Right lobe of liver (tissue), 6 donors: ENCODE data around the gene STX11. TPM values are rescaled to one million over a fixed set of nuclear protein-coding genes. Genes with fewer than 3 reads are reported as not detected.

ENCODE experiments used
- ATAC-seq, 4 donors: fragments of 200-7000 bp; cut with Tn5 transposase; one replicate each; pipeline ENCODE4 v1.9.1; 2020; ENCODE audit warnings: mild to moderate bottlenecking in 4 of 4, moderate library complexity in 4 of 4
- DNase-seq, 3 donors: peaks; one replicate each; pipeline ENCODE4 v3.0.0-alpha.2; 2020
- H3K27ac ChIP-seq, 3 donors: fragments of 200-600 bp; one replicate each; pipeline ENCODE4 v1.8.0; 2022
- H3K27me3 ChIP-seq, 2 donors: fragments of 200-600 bp; one replicate each; pipeline ENCODE4 v1.8.0; 2022
- H3K36me3 ChIP-seq, 4 donors: fragments of 200-600 bp; sonication (generic) in 1 of 4; one replicate each; pipeline versions ENCODE4 v1.5.1 to v1.8.0; 2017 to 2022; ENCODE audit warnings: control low read depth in 1 of 4
- H3K4me1 ChIP-seq, 4 donors: fragments of 200-600 bp; sonication (generic) in 1 of 4; one replicate each; pipeline versions ENCODE4 v1.5.1 to v1.8.0; 2017 to 2022; ENCODE audit warnings: control low read depth in 1 of 4
- H3K4me3 ChIP-seq, 3 donors: fragments of 200-600 bp; one replicate each; pipeline ENCODE4 v1.8.0; 2022
- H3K9me3 ChIP-seq, 4 donors: fragments of 200-600 bp; sonication (generic) in 1 of 4; one replicate each; pipeline versions ENCODE4 v1.5.1 to v1.8.0; 2017 to 2022; ENCODE audit warnings: control low read depth in 1 of 4
- POLR2A ChIP-seq: fragments of 450-650 bp; IDR thresholded peaks from one replicate; pipeline ENCODE4 v1.6.1; 2017; ENCODE audit warnings: antibody characterized with exemption, mild to moderate bottlenecking
- WGBS: methylation state at CpG from one replicate; pipeline ENCODE4 v1.1.6; 2018; ENCODE audit warnings: low coverage, low lambda C conversion rate; ENCODE audit not compliant: insufficient coverage; ENCODE audit errors: missing lambda C conversion rate; 5-methylcytosine and 5-hydroxymethylcytosine counted together
- intact Hi-C, 2 donors: fragments of 100-400 bp; cut with DNase I; formaldehyde crosslinking; loops; one replicate each; pipeline versions ENCODE4 v1.11.2 to v1.14.1; 2022
- total RNA-seq, 6 experiments: library from RNA; depleted of rRNA in 2 of 6; stranded (reverse); fragments of >200 nt in 2 of 6; fragmentation: NEBNext Ultra II Directional in 3 of 6; extraction: Animal tissue kit (Norgen Biotek cat#: 25700) in 3 of 6; gene quantifications; one replicate each; pipeline versions ENCODE4 v1.1.0 to v1.2.4, GENCODE V29; 2016 to 2023
- TF ChIP-seq, protein P1 (sequence below), 4 donors: fragments of 200-600 bp in 3 of 4; fragments of 450-650 bp in 1 of 4; IDR thresholded peaks; one replicate each; pipeline versions ENCODE4 v1.5.1 to v1.8.0; 2016 to 2022; ENCODE audit warnings: antibody characterized with exemption in 4 of 4, mild to moderate bottlenecking in 2 of 4
- donor health status: DM: no; HTN: yes; CAD: no.
- donor health status: DM: no; HTN: no; CAD: no.
- donor health status: DM: no; HTN: no; CAD: no.
- donor health status: DM: no; HTN: yes; CAD: no.
- donor health status: DM: no; HTN: yes; CAD: no.

STX11 gene
- total RNA-seq, 6 experiments from 2014 or later, result 0.86 to 7.4 (median 4.1) TPM

DNA sequence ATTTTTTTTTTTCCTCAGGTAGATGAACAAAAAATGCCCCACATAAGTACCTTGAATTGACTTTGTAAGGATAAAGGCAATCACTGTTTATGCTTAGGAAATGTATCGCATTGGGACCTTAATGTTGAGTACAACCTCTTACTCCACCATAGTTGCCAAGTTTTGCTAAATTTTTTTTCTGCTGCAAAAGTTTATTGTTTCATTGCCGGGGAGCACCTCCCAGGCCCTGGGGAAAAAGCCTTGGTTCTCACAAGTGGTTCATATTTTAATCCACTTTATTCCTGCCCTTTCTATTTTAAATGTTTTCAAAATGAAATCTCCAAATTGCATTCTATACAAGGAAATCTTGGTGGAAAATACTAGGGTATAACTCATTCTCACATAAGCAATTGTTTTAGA, 82.5 kb downstream of the STX11 start:
- Histone ChIP-seq H3K27ac (no peak overlapping the region), H3K4me1 (no peaks in the 10 kb centered on the region), H3K4me3 (no peak overlapping the region), H3K27me3 (no peaks in the 10 kb centered on the region), H3K36me3 (no peaks in the 10 kb centered on the region), H3K9me3 (no peaks in the 10 kb centered on the region)
- ATAC-seq (no peak), DNase-seq (no peak)
- intact Hi-C loops, result loop anchor here in 1 of 2 donors (10.0 kb wide), 1 partner anchor 128 kb away; no protein-coding TSS in a partner anchor
- WGBS, result 74% methylated on average over 2 of the region's 2 CpGs
- TF ChIP-seq, protein P1, sequence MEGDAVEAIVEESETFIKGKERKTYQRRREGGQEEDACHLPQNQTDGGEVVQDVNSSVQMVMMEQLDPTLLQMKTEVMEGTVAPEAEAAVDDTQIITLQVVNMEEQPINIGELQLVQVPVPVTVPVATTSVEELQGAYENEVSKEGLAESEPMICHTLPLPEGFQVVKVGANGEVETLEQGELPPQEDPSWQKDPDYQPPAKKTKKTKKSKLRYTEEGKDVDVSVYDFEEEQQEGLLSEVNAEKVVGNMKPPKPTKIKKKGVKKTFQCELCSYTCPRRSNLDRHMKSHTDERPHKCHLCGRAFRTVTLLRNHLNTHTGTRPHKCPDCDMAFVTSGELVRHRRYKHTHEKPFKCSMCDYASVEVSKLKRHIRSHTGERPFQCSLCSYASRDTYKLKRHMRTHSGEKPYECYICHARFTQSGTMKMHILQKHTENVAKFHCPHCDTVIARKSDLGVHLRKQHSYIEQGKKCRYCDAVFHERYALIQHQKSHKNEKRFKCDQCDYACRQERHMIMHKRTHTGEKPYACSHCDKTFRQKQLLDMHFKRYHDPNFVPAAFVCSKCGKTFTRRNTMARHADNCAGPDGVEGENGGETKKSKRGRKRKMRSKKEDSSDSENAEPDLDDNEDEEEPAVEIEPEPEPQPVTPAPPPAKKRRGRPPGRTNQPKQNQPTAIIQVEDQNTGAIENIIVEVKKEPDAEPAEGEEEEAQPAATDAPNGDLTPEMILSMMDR (IDR thresholded peaks at IDR 0.05), result no peak
- TF ChIP-seq POLR2A, result no peak

DNA sequence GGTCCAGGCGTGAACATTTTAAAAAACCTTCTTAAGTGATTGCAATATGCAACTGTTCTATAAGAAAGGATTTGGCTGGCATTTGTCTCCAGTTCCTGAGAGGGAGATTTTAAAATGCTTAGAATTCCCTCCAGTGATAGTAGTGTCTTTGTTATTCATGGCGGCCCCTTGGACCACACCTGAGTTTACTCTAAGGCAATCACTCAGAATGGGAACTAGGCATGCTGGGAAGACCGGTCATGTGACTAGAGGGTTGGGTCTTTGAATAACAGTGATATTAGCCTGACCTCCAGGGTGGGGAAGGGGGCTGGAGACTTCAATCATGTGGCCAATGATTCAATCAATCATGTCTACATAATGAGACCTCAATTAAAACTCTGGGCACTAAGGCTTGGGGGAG, 84.1 kb downstream of the STX11 start:
- no peak for TF ChIP-seq POLR2A
- TF ChIP-seq, protein P1 (IDR thresholded peaks at IDR 0.05), result no peak
- Histone ChIP-seq H3K4me3 (no peak overlapping the region), H3K9me3 (no peaks in the 10 kb centered on the region), H3K27me3 (no peaks in the 10 kb centered on the region), H3K4me1 (no peaks in the 10 kb centered on the region), H3K27ac (no peak overlapping the region), H3K36me3 (no peaks in the 10 kb centered on the region)
- intact Hi-C loops, result loop anchor here in 1 of 2 donors (10.0 kb wide), 1 partner anchor 130 kb away; no protein-coding TSS in a partner anchor
- DNase-seq, result no peak
- no peak for ATAC-seq
- WGBS, result 100% methylated on average over 2 of the region's 3 CpGs

DNA sequence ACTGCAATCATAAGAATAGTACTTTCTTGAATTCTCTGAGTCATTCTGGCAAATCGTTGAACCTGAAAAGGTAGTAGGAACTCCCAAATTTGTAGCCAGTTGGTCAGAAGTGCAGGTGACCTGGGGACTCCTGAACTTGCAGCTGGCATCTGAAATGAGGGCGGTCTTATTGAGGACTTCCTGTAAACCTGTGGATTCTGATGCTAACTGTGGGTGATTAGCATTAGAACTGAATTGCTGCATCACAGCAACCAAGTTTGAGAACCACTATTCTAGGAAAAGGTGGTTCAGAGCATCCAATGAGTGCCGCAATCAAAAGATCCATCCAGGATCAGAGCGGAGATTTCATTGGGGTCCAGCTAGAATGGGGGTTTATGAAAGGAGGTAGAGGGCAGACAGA, 84.6 kb downstream of the STX11 start:
- Histone ChIP-seq H3K9me3 (no peaks in the 10 kb centered on the region), H3K4me1 (no peaks in the 10 kb centered on the region), H3K27me3 (no peaks in the 10 kb centered on the region), H3K4me3 (no peak overlapping the region), H3K27ac (no peak overlapping the region), H3K36me3 (no peaks in the 10 kb centered on the region)
- TF ChIP-seq, protein P1 (IDR thresholded peaks at IDR 0.05), result no peak
- TF ChIP-seq POLR2A, result no peak
- DNase-seq, result no peak
- ATAC-seq, result no peak
- intact Hi-C loops, result loop anchor here in 1 of 2 donors (10.0 kb wide), 1 partner anchor 130 kb away; no protein-coding TSS in a partner anchor
- 78% methylated on average over 4 of the region's 4 CpGs for WGBS

Other genes with a start within 250 kb of the STX11 start
- 1 to 10 TPM in 5 of 6 experiments, under 1 TPM in 1; 0.74 to 3.2 (median 1.6) TPM for gene PLAGL1, start 142.3 kb upstream of the STX11 start, total RNA-seq
- gene SF3B5, start 54.9 kb upstream of the STX11 start, total RNA-seq, result 100 to 1,000 TPM in 2 of 6 experiments, 10 to 100 TPM in 4; 59.2 to 206 (median 70.6) TPM
- gene UTRN, start 134.8 kb downstream of the STX11 start, total RNA-seq, result 10 to 100 TPM; 27.7 to 66.5 (median 40.8) TPM